Progenitor cell of endocrine pancreas (in vitro differentiated cells): Measurements from ENCODE around the gene MPP1. TPM values are rescaled to one million over a fixed set of nuclear protein-coding genes. Genes with fewer than 3 reads are reported as not detected.

Experiments
- DNase-seq: peaks from one replicate; pipeline ENCODE4 v3.0.0; 2021; ENCODE audit warnings: low spot score; ENCODE audit not compliant: unreplicated experiment
- H3K27ac Mint-ChIP-seq: 2 replicates; pipeline ENCODE4 v1.8.0; 2021; ENCODE audit warnings: mild to moderate bottlenecking, moderate library complexity, mixed read lengths
- H3K27me3 Mint-ChIP-seq: 2 replicates; pipeline ENCODE4 v1.8.0; 2021; ENCODE audit warnings: mixed read lengths
- H3K36me3 Mint-ChIP-seq: 2 replicates; pipeline ENCODE4 v1.8.0; 2022; ENCODE audit warnings: mixed read lengths; ENCODE audit not compliant: insufficient read depth
- H3K4me1 Mint-ChIP-seq: 2 replicates; pipeline ENCODE4 v1.8.0; 2021; ENCODE audit warnings: low read depth, mixed read lengths
- H3K4me3 Mint-ChIP-seq: 2 replicates; pipeline ENCODE4 v1.8.0; 2021; ENCODE audit warnings: low read depth, mild to moderate bottlenecking, moderate library complexity, mixed read lengths
- H3K9me3 Mint-ChIP-seq: 2 replicates; pipeline ENCODE4 v1.8.0; 2021; ENCODE audit warnings: low read depth, mixed read lengths
- CTCF ChIP-seq: fragments of 200-600 bp; sonication (generic); IDR thresholded peaks from one replicate; pipeline ENCODE4 v1.5.0; 2021; ENCODE audit warnings: antibody characterized with exemption, mild to moderate bottlenecking; ENCODE audit not compliant: unreplicated experiment
- total RNA-seq: library from RNA; stranded (reverse); gene quantifications from 2 replicates; pipeline ENCODE4 v1.2.1, GENCODE V29; 2021

The MPP1 gene
- total RNA-seq, 1 donor from 2014 or later: 4.9 TPM

- no peak overlapping the region for H3K4me3 Mint-ChIP-seq
- no peaks in the 10 kb centered on the region for H3K4me1 Mint-ChIP-seq
- H3K27me3 Mint-ChIP-seq: peaks cover 3% of the 10 kb centered on the region
- peaks cover 19% of the 10 kb centered on the region for H3K9me3 Mint-ChIP-seq
- TF ChIP-seq CTCF: no peak
- DNase-seq: no peak
- H3K36me3 Mint-ChIP-seq: no peaks in the 10 kb centered on the region
- H3K27ac Mint-ChIP-seq: no peak overlapping the region
These were observed 73.4 kb downstream of the MPP1 start for GRCh38 chrX:154731881-154732280.

- Mint-ChIP-seq H3K27ac (no peak overlapping the region), H3K4me1 (no peaks in the 10 kb centered on the region), H3K4me3 (no peak overlapping the region), H3K36me3 (no peaks in the 10 kb centered on the region), H3K9me3 (peaks cover 23% of the 10 kb centered on the region), H3K27me3 (peaks cover 3% of the 10 kb centered on the region)
- no peak for TF ChIP-seq CTCF
- DNase-seq: no peak
These were observed 74.1 kb downstream of the MPP1 start for GRCh38 chrX:154731184-154731583.

GRCh38 chrX:154730253-154730891 is 74.9 kb downstream of the MPP1 start:
- H3K27ac Mint-ChIP-seq: no peak overlapping the region
- H3K9me3 Mint-ChIP-seq: peaks cover 23% of the 10 kb centered on the region
- H3K36me3 Mint-ChIP-seq: no peaks in the 10 kb centered on the region
- no peaks in the 10 kb centered on the region for H3K4me1 Mint-ChIP-seq
- H3K27me3 Mint-ChIP-seq: peaks cover 3% of the 10 kb centered on the region
- no peak for TF ChIP-seq CTCF
- H3K4me3 Mint-ChIP-seq: no peak overlapping the region
- no peak for DNase-seq

- Mint-ChIP-seq H3K4me1 (no peaks in the 10 kb centered on the region), H3K9me3 (peaks cover 23% of the 10 kb centered on the region), H3K27me3 (peaks cover 3% of the 10 kb centered on the region), H3K4me3 (no peak overlapping the region), H3K27ac (no peak overlapping the region), H3K36me3 (no peaks in the 10 kb centered on the region)
- TF ChIP-seq CTCF: no peak
- DNase-seq: no peak
These were observed 75.8 kb downstream of the MPP1 start for GRCh38 chrX:154729439-154729838.

Other genes with a start within 250 kb of the MPP1 start
- gene CTAG1A, start 220.4 kb downstream of the MPP1 start, total RNA-seq: not detected in 2 replicates
- gene CTAG1B, start 186.2 kb downstream of the MPP1 start, total RNA-seq: not detected in 2 replicates
- gene CTAG2, start 151.9 kb downstream of the MPP1 start, total RNA-seq: not detected in 2 replicates
- 0.13 and 0.14 TPM in 2 replicates for gene GAB3, start 54.4 kb downstream of the MPP1 start, total RNA-seq
- gene DKC1, start 42.6 kb downstream of the MPP1 start, total RNA-seq: 58.5 and 61.0 TPM in 2 replicates
- not detected in 2 replicates for gene SMIM9, start 29.2 kb upstream of the MPP1 start, total RNA-seq
- gene F8A1, start 80.9 kb upstream of the MPP1 start, total RNA-seq: 18.6 and 18.8 TPM in 2 replicates
- 2.7 and 3.4 TPM in 2 replicates for gene F8, start 217.2 kb upstream of the MPP1 start, total RNA-seq
- gene FUNDC2, start 221.4 kb upstream of the MPP1 start, total RNA-seq: 87.8 and 92.8 TPM in 2 replicates